Nephron (organoid): ENCODE measurements around the gene KIAA1671.

Experiments
- H3K27ac Mint-ChIP-seq, 3 experiments: 2 replicates each; pipeline ENCODE4 v1.8.0; 2020; ENCODE audit warnings: mixed read lengths in 3 of 3, mild to moderate bottlenecking in 2 of 3, moderate library complexity in 1 of 3
- H3K27me3 Mint-ChIP-seq: 2 replicates; pipeline ENCODE4 v1.8.0; 2021; ENCODE audit warnings: low read depth, mild to moderate bottlenecking, moderate library complexity, mixed read lengths
- H3K36me3 Mint-ChIP-seq: 2 replicates; pipeline ENCODE4 v1.8.0; 2020; ENCODE audit warnings: low read depth, mixed read lengths
- H3K4me1 Mint-ChIP-seq: 2 replicates; pipeline ENCODE4 v1.8.0; 2020; ENCODE audit warnings: mixed read lengths
- H3K4me3 Mint-ChIP-seq, 3 experiments: 2 replicates each; pipeline ENCODE4 v1.8.0; 2020; ENCODE audit warnings: mild to moderate bottlenecking in 3 of 3, mixed read lengths in 3 of 3, moderate library complexity in 2 of 3
- H3K9me3 Mint-ChIP-seq: 2 replicates; pipeline ENCODE4 v1.8.0; 2020; ENCODE audit warnings: mixed read lengths
- TF ChIP-seq, protein P1 (sequence below), 3 experiments: fragments of 200-600 bp; sonication (generic); IDR thresholded peaks; one replicate each; pipeline ENCODE4 v1.5.0; 2021; ENCODE audit warnings: antibody characterized with exemption in 3 of 3; ENCODE audit not compliant: unreplicated experiment in 3 of 3

The KIAA1671 gene

DNA sequence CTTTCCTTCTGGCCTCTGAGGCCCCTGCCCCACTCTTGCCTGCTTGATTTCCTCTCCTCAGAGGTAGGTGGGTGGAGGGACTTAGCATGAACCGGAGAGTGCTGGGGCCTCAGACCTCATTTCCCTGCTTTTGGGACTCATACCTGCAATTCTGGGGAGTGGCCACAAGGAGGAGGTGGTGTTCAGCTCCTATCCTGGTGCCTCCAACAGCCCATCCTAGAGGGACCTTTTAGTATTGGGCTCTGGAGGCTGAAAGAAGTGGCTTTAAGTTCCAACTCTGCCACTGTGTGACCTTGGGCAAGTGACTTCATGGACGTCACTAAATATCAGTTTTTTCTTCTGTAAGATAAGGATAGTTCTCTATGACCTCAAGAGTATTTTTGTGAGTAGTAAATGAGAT is 98.6 kb downstream of the KIAA1671 start:
- Mint-ChIP-seq H3K27ac (no peak overlapping the region), H3K4me1 (peaks cover 8% of the 10 kb centered on the region), H3K4me3 (no peak overlapping the region), H3K36me3 (peaks cover 35% of the 10 kb centered on the region), H3K27me3 (peaks cover 6% of the 10 kb centered on the region), H3K9me3 (peaks cover 3% of the 10 kb centered on the region)
- TF ChIP-seq, protein P1, sequence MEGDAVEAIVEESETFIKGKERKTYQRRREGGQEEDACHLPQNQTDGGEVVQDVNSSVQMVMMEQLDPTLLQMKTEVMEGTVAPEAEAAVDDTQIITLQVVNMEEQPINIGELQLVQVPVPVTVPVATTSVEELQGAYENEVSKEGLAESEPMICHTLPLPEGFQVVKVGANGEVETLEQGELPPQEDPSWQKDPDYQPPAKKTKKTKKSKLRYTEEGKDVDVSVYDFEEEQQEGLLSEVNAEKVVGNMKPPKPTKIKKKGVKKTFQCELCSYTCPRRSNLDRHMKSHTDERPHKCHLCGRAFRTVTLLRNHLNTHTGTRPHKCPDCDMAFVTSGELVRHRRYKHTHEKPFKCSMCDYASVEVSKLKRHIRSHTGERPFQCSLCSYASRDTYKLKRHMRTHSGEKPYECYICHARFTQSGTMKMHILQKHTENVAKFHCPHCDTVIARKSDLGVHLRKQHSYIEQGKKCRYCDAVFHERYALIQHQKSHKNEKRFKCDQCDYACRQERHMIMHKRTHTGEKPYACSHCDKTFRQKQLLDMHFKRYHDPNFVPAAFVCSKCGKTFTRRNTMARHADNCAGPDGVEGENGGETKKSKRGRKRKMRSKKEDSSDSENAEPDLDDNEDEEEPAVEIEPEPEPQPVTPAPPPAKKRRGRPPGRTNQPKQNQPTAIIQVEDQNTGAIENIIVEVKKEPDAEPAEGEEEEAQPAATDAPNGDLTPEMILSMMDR (IDR thresholded peaks at IDR 0.05; ENCODE audit: unreplicated experiment in 3 of 3): peak; percentile 15 to 33 (median 19)

DNA sequence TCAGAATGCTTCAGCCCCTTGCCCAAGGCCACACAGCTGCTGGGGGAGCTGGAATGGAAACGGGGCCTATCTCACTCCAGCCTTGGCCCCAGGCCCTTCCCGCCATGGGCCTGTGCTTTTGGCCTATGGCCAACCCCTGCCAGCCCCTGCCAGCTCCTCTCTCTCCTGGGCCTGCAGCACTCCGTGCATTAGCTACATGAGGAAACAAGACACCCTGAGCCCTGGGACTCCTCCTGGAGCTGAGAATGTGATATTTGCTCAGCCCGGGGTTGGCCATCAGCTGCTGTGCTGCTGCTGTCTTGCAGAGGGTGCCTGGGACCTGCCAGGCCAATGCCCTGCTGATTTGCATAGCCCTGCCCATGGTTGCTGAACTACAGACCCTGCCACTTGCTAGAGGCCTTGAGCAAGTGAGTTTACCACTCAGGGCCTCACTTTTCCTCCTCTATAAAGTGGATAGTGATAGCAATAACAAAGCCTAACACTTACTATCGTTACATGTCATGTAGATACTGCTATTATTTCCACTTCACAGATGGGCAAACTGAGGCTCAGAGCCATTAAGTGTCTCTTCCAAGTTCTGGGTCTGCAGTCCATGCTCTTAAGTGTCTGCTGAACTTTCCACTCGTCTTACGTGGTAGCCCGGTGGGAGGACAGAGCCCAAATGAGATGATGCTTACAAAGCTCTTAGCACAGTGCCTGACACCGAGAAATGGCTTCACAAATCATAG is 99.6 kb downstream of the KIAA1671 start:
- Mint-ChIP-seq H3K4me1 (peaks cover 8% of the 10 kb centered on the region), H3K9me3 (peaks cover 3% of the 10 kb centered on the region), H3K36me3 (peaks cover 35% of the 10 kb centered on the region), H3K27ac (no peak overlapping the region), H3K4me3 (no peak overlapping the region), H3K27me3 (peaks cover 6% of the 10 kb centered on the region)
- TF ChIP-seq, protein P1 (IDR thresholded peaks at IDR 0.05; ENCODE audit: unreplicated experiment in 3 of 3): no peak

- Mint-ChIP-seq H3K27ac (peak overlapping the region in 1 of 3 experiments; percentile 65), H3K36me3 (peaks cover 35% of the 10 kb centered on the region), H3K27me3 (peaks cover 7% of the 10 kb centered on the region), H3K9me3 (peaks cover 3% of the 10 kb centered on the region), H3K4me1 (peaks cover 8% of the 10 kb centered on the region), H3K4me3 (no peak overlapping the region)
- TF ChIP-seq, protein P1 (IDR thresholded peaks at IDR 0.05; ENCODE audit: unreplicated experiment in 3 of 3): no peak
These were observed 100.8 kb downstream of the KIAA1671 start for GRCh38 chr22:25053153-25053805.

GRCh38 chr22:25054943-25055511 is 102.5 kb downstream of the KIAA1671 start:
- Mint-ChIP-seq H3K27me3 (peaks cover 10% of the 10 kb centered on the region), H3K27ac (peak overlapping the region in 1 of 3 experiments; percentile 3), H3K4me3 (no peak overlapping the region), H3K9me3 (peaks cover 3% of the 10 kb centered on the region), H3K4me1 (peaks cover 8% of the 10 kb centered on the region), H3K36me3 (peaks cover 23% of the 10 kb centered on the region)
- TF ChIP-seq, protein P1 (IDR thresholded peaks at IDR 0.05; ENCODE audit: unreplicated experiment in 3 of 3): no peak

- Mint-ChIP-seq H3K9me3 (no peaks in the 10 kb centered on the region), H3K4me3 (no peak overlapping the region), H3K27ac (no peak overlapping the region), H3K27me3 (peaks cover 14% of the 10 kb centered on the region), H3K4me1 (peaks cover 4% of the 10 kb centered on the region), H3K36me3 (peaks cover 5% of the 10 kb centered on the region)
- TF ChIP-seq, protein P1 (IDR thresholded peaks at IDR 0.05; ENCODE audit: unreplicated experiment in 3 of 3): peak; percentile 73 to 85 (median 80)
These were observed 104.7 kb downstream of the KIAA1671 start for GRCh38 chr22:25057013-25057881.
